NCI-H1694 treated with DMSO at 0.1 percent for 48 hours (cell line): ENCODE data around the gene TCOF1.
A peak's percentile ranks its signal among the peaks of the same experiment; 100 is the strongest.

Source experiments
- DNase-seq: peaks from one replicate; lab custom pipeline; 2025; lab: John Stamatoyannopoulos, UW

TCOF1 gene

GRCh38 chr5:150323092-150323491, 34.4 kb upstream of the TCOF1 start:
- DNase-seq = no peak

GRCh38 chr5:150323819-150324218, 33.7 kb upstream of the TCOF1 start:
- DNase-seq = no peak

- DNase-seq = no peak
Measured at GRCh38 chr5:150325426-150325825, 32.1 kb upstream of the TCOF1 start.

GRCh38 chr5:150326707-150327106, 30.8 kb upstream of the TCOF1 start:
- no peak for DNase-seq

GRCh38 chr5:150327139-150327538, 30.4 kb upstream of the TCOF1 start:
- no peak for DNase-seq

GRCh38 chr5:150328515-150328914, 29.0 kb upstream of the TCOF1 start:
- no peak for DNase-seq

- DNase-seq = no peak
Measured at GRCh38 chr5:150329038-150329437, 28.5 kb upstream of the TCOF1 start.

- DNase-seq = no peak
Measured at GRCh38 chr5:150329881-150330876, 27.3 kb upstream of the TCOF1 start.

GRCh38 chr5:150333400-150333799, 24.1 kb upstream of the TCOF1 start:
- DNase-seq = no peak

GRCh38 chr5:150335778-150336177, 21.7 kb upstream of the TCOF1 start:
- DNase-seq = no peak

GRCh38 chr5:150338546-150338945, 19.0 kb upstream of the TCOF1 start:
- DNase-seq = no peak

GRCh38 chr5:150339165-150339564, 18.3 kb upstream of the TCOF1 start:
- DNase-seq = peak; percentile 35

GRCh38 chr5:150339841-150340240, 17.7 kb upstream of the TCOF1 start:
- no peak for DNase-seq

- no peak for DNase-seq
Measured at GRCh38 chr5:150340614-150341255, 16.8 kb upstream of the TCOF1 start.

GRCh38 chr5:150341331-150341730, 16.2 kb upstream of the TCOF1 start:
- DNase-seq = no peak

- no peak for DNase-seq
Measured at GRCh38 chr5:150341989-150342388, 15.5 kb upstream of the TCOF1 start.

GRCh38 chr5:150342583-150342982, 14.9 kb upstream of the TCOF1 start:
- no peak for DNase-seq

GRCh38 chr5:150343994-150344631, 13.4 kb upstream of the TCOF1 start:
- DNase-seq = no peak

GRCh38 chr5:150345716-150346115, 11.8 kb upstream of the TCOF1 start:
- peak; percentile 44 for DNase-seq

- DNase-seq = no peak
Measured at GRCh38 chr5:150346592-150346991, 10.9 kb upstream of the TCOF1 start.

- no peak for DNase-seq
Measured at GRCh38 chr5:150347003-150347402, 10.5 kb upstream of the TCOF1 start.

- no peak for DNase-seq
Measured at GRCh38 chr5:150347451-150347850, 10.0 kb upstream of the TCOF1 start.
